Fibroblast of the aortic adventitia (primary cell): ENCODE results near the gene RXRB. TPM values are rescaled to one million over a fixed set of nuclear protein-coding genes. Genes with fewer than 3 reads are reported as not detected.

Source experiments
- DNase-seq: peaks from one replicate; pipeline ENCODE4 v3.0.0-alpha.2; 2010; ENCODE audit warnings: low read depth
- H3K4me3 ChIP-seq: 2 replicates; pipeline ENCODE4 v1.5.1; 2011; ENCODE audit warnings: low read depth, mild to moderate bottlenecking, control low read depth, low read length, moderate library complexity
- CTCF ChIP-seq: IDR thresholded peaks from 2 replicates; pipeline ENCODE4 v1.5.1; 2011; ENCODE audit warnings: mild to moderate bottlenecking, low read length, control low read depth, inconsistent platforms; ENCODE audit not compliant: insufficient read depth
- total RNA-seq: library from RNA; depleted of rRNA; stranded (reverse); fragments of >200 nt; gene quantifications from 2 replicates; pipeline ENCODE4 v1.2.3, GENCODE V29; 2012; ENCODE audit warnings: low replicate concordance

The RXRB gene
- total RNA-seq, 1 donor, result 22.6 TPM

GRCh38 chr6:33167374-33168283 lies 32.8 kb downstream of the RXRB start:
- DNase-seq, result no peak
- no peak overlapping the region for H3K4me3 ChIP-seq

GRCh38 chr6:33166811-33167210 lies 33.7 kb downstream of the RXRB start:
- DNase-seq, result no peak
- TF ChIP-seq CTCF, result no peak
- H3K4me3 ChIP-seq, result no peak overlapping the region

More at GRCh38 chr6:33167374-33168283, 32.8 kb downstream of the RXRB start:
- TF ChIP-seq CTCF, result no peak

- no peak overlapping the region for H3K4me3 ChIP-seq
- TF ChIP-seq CTCF, result no peak
- no peak for DNase-seq
These were observed 34.1 kb downstream of the RXRB start for GRCh38 chr6:33166363-33166762.

- no peak for TF ChIP-seq CTCF
- no peak overlapping the region for H3K4me3 ChIP-seq
- DNase-seq, result no peak
These were observed 34.7 kb downstream of the RXRB start for GRCh38 chr6:33165581-33166258.

- no peak for TF ChIP-seq CTCF
- H3K4me3 ChIP-seq, result no peak overlapping the region
- DNase-seq, result no peak
These were observed 35.6 kb downstream of the RXRB start for GRCh38 chr6:33164665-33165373.

- no peak overlapping the region for H3K4me3 ChIP-seq
- no peak for DNase-seq
- TF ChIP-seq CTCF, result no peak
These were observed 36.3 kb downstream of the RXRB start for GRCh38 chr6:33164176-33164575.
